GM19324 (cell line): ENCODE results near the gene MMD2.
"Not testable (repeated sequence)": the region's sequence is repeated elsewhere in the genome, so short reads cannot be mapped to it uniquely, and the experiment has no call there.

Experiments
- ATAC-seq: cut with Tn5 transposase; IDR thresholded peaks from one replicate; pipeline ENCODE4 v1.9.1; 2021; ENCODE audit warnings: mild to moderate bottlenecking, moderate library complexity; ENCODE audit not compliant: unreplicated experiment, low FRiP score

Gene MMD2

GRCh38 chr7:4904346-4904745 is 54.6 kb downstream of the MMD2 start:
- ATAC-seq: no peak

GRCh38 chr7:4895766-4896165 is 63.2 kb downstream of the MMD2 start:
- no peak for ATAC-seq

- ATAC-seq: no peak
These were observed 64.5 kb downstream of the MMD2 start for GRCh38 chr7:4894482-4894881.

GRCh38 chr7:4893929-4894475 is 65.0 kb downstream of the MMD2 start:
- ATAC-seq: no peak

GRCh38 chr7:4893188-4893587 is 65.8 kb downstream of the MMD2 start:
- not testable (repeated sequence) for ATAC-seq

- ATAC-seq: not testable (repeated sequence)
These were observed 67.5 kb downstream of the MMD2 start for GRCh38 chr7:4891522-4891921.

GRCh38 chr7:4889682-4890081 is 69.3 kb downstream of the MMD2 start:
- ATAC-seq: no peak

- ATAC-seq: no peak
These were observed 70.8 kb downstream of the MMD2 start for GRCh38 chr7:4888161-4888560.

- ATAC-seq: no peak
These were observed 72.3 kb downstream of the MMD2 start for GRCh38 chr7:4886671-4887070.

- no peak for ATAC-seq
These were observed 73.6 kb downstream of the MMD2 start for GRCh38 chr7:4885317-4885807.

GRCh38 chr7:4884164-4884563 is 74.8 kb downstream of the MMD2 start:
- ATAC-seq: no peak

- no peak for ATAC-seq
These were observed 75.4 kb downstream of the MMD2 start, which contains the start of gene RADIL for GRCh38 chr7:4883372-4884144. Gene RADIL (minus strand): TSS chr7:4883716. CDS start chr7:4878139, 5,577 bp downstream.

GRCh38 chr7:4883033-4883371 is 76.0 kb downstream of the MMD2 start:
- ATAC-seq: no peak

- no peak for ATAC-seq
These were observed 76.6 kb downstream of the MMD2 start for GRCh38 chr7:4882169-4883032.

GRCh38 chr7:4880218-4880617 is 78.8 kb downstream of the MMD2 start:
- ATAC-seq: no peak

- ATAC-seq: no peak
These were observed 79.4 kb downstream of the MMD2 start for GRCh38 chr7:4879396-4880081.

GRCh38 chr7:4878336-4879335 is 80.4 kb downstream of the MMD2 start:
- ATAC-seq: no peak

- ATAC-seq: no peak
These were observed 82.4 kb downstream of the MMD2 start for GRCh38 chr7:4876586-4876985.

- no peak for ATAC-seq
These were observed 83.6 kb downstream of the MMD2 start for GRCh38 chr7:4875391-4875790.
